ENCODE results near the gene RNF223. TPM values are rescaled to one million over a fixed set of nuclear protein-coding genes. Genes with fewer than 3 reads are reported as not detected.
"Not testable (repeated sequence)": the region's sequence is repeated elsewhere in the genome, so short reads cannot be mapped to it uniquely, and the experiment has no call there.

The RNF223 gene
- total and polyA plus RNA-seq, 4 donors, result 0.14 TPM; not detected in 3

DNA sequence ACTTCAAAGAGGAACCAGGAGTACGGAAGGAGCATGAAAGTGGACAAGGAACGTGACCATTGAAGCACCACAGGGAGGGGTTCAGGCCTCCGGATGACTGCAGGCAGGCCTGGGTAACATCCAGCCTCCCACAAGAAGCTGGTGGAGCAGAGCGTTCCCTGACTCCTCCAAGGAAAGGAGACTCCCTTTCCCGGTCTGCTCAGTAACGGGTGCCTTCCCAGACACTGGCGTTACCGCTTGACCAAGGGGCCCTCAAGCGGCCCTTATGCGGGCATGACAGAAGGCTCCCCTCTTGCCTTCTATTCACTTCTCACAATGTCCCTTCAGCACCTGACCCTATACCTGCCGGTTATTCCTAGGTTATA lies 8.2 kb downstream of the RNF223 start:
- WGBS, result 75% methylated on average over 11 of the region's 11 CpGs
- not testable (repeated sequence) for H3K9me3 ChIP-seq (ENCODE audit: control insufficient read depth in 4 of 4, low read length in 3 of 4); H3K36me3 ChIP-seq (ENCODE audit: control insufficient read depth in 4 of 4, insufficient read depth in 3 of 4, low read depth in 1 of 4, low read length in 3 of 4); H3K4me3 ChIP-seq (ENCODE audit: low read depth in 1 of 3, low read length in 3 of 3); H3K27ac ChIP-seq (ENCODE audit: low read depth in 1 of 2, low read length in 2 of 2); H3K4me1 ChIP-seq (ENCODE audit: control insufficient read depth in 4 of 4, insufficient read depth in 4 of 4, low read length in 3 of 4); H3K9ac ChIP-seq (ENCODE audit: low read depth in 1 of 2, low read length in 2 of 2); DNase-seq (ENCODE audit: low spot score)
- peaks cover 0 to 16% (median 2%) of the 10 kb centered on the region in 4 donors for H3K27me3 ChIP-seq (ENCODE audit: control insufficient read depth in 4 of 4, insufficient read depth in 4 of 4, low read length in 3 of 4)

DNA sequence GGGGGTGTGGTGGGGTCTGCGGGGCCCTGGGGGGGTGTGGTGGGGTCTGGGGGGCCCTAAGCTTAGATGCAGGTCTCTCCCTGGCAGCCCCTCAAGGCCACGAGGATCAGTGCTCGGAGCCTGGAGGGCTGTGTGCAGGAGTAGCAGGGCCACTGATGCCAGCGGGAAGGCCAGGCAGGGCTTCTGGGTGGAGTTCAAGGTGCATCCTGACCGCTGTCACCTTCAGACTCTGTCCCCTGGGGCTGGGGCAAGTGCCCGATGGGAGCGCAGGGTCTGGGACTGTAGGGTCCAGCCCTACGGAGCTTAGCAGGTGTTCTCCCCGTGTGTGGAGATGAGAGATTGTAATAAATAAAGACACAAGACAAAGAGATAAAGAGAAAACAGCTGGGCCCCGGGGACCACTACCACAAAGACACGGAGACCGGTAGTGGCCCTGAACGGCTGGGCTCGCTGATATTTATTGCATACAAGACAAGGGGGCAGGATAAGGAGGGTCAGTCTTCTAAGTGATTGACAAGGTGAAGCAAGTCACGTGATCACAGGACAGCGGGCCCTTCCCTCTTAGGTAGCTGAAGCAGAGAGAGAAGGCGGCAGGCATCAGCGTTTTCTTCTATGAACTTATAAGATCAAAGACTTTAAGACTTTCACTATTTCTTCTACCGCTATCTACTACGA lies 8.7 kb downstream of the RNF223 start:
- DNase-seq (ENCODE audit: low spot score), result no peak
- WGBS, result 51% methylated on average over 20 of the region's 20 CpGs
- H3K4me3 ChIP-seq (ENCODE audit: low read depth in 1 of 3, low read length in 3 of 3), result no peak overlapping the region
- H3K27ac ChIP-seq (ENCODE audit: low read depth in 1 of 2, low read length in 2 of 2), result no peak overlapping the region
- H3K27me3 ChIP-seq (ENCODE audit: control insufficient read depth in 4 of 4, insufficient read depth in 4 of 4, low read length in 3 of 4), result peaks cover 0 to 16% (median 3%) of the 10 kb centered on the region in 4 donors
- no peaks in the 10 kb centered on the region for H3K9me3 ChIP-seq (ENCODE audit: control insufficient read depth in 4 of 4, low read length in 3 of 4)
- no peak overlapping the region for H3K9ac ChIP-seq (ENCODE audit: low read depth in 1 of 2, low read length in 2 of 2)
- no peak for TF ChIP-seq NR2F2 (IDR thresholded peaks at IDR 0.05)
- no peak for TF ChIP-seq FOXA2 (IDR thresholded peaks at IDR 0.05)
- TF ChIP-seq HNF4A (conservative IDR thresholded peaks at IDR 0.05), result peak in 1 of 2 donors; percentile 40
- no peak for TF ChIP-seq HNF4G (IDR thresholded peaks at IDR 0.05)
- TF ChIP-seq, protein P1, sequence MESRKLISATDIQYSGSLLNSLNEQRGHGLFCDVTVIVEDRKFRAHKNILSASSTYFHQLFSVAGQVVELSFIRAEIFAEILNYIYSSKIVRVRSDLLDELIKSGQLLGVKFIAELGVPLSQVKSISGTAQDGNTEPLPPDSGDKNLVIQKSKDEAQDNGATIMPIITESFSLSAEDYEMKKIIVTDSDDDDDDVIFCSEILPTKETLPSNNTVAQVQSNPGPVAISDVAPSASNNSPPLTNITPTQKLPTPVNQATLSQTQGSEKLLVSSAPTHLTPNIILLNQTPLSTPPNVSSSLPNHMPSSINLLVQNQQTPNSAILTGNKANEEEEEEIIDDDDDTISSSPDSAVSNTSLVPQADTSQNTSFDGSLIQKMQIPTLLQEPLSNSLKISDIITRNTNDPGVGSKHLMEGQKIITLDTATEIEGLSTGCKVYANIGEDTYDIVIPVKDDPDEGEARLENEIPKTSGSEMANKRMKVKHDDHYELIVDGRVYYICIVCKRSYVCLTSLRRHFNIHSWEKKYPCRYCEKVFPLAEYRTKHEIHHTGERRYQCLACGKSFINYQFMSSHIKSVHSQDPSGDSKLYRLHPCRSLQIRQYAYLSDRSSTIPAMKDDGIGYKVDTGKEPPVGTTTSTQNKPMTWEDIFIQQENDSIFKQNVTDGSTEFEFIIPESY (IDR thresholded peaks at IDR 0.05), result no peak
- TF ChIP-seq, protein P2, sequence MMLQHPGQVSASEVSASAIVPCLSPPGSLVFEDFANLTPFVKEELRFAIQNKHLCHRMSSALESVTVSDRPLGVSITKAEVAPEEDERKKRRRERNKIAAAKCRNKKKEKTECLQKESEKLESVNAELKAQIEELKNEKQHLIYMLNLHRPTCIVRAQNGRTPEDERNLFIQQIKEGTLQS (IDR thresholded peaks at IDR 0.05), result no peak
- no peak for TF ChIP-seq RXRA (IDR thresholded peaks at IDR 0.05)
- H3K36me3 ChIP-seq (ENCODE audit: control insufficient read depth in 4 of 4, insufficient read depth in 3 of 4, low read depth in 1 of 4, low read length in 3 of 4), result no peaks in the 10 kb centered on the region
- H3K4me1 ChIP-seq (ENCODE audit: control insufficient read depth in 4 of 4, insufficient read depth in 4 of 4, low read length in 3 of 4), result peaks cover 0 to 10% (median 6%) of the 10 kb centered on the region in 4 donors

DNA sequence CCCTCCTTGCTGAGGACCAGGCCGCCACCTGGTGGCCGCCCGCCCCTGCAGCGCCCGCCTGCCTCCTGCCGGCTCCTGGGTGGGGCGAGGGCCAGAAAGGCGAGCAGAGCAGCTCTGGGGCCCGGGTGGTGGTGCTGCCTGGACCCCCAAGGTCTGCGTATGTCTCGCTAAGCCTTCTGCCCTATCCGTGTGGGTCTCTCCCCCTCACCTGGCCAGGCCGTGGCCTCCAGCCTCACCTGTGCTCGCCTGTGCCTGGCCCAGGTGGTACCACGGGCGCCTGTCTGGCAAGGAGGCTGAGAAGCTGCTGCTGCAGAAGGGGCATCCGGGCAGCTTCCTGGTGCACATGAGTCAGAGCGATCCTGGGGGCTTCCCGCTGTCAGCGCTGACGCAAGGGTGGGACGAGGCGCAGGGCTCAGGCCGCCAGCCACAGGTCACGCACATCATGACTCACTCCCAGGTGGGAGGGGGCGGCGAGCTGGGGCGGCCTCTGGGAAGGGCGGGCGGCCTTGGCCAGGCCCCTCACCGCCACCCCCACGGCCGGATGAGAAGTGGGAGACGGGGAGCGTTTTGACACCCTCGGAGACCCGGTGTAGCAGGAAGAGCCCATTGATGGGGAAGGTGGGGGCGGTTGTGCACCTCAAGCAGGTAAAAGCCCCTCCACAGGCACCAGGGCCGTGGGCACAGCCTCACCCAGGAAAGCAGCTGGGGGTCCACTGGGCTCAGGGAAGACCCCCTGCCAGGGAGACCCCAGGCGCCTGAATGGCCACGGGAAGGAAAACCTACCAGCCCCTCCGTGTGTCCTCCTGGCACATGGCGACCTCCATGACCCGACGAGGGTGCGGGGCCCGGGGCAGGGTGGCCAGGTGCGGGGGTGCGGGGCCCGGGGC lies 9.9 kb downstream of the RNF223 start:
- no peak overlapping the region for H3K27ac ChIP-seq (ENCODE audit: low read depth in 1 of 2, low read length in 2 of 2)
- peak; percentile 80 to 89 for TF ChIP-seq RAD21 (IDR thresholded peaks at IDR 0.05)
- TF ChIP-seq TAF1 (conservative IDR thresholded peaks at IDR 0.05), result no peak
- TF ChIP-seq, protein P3, sequence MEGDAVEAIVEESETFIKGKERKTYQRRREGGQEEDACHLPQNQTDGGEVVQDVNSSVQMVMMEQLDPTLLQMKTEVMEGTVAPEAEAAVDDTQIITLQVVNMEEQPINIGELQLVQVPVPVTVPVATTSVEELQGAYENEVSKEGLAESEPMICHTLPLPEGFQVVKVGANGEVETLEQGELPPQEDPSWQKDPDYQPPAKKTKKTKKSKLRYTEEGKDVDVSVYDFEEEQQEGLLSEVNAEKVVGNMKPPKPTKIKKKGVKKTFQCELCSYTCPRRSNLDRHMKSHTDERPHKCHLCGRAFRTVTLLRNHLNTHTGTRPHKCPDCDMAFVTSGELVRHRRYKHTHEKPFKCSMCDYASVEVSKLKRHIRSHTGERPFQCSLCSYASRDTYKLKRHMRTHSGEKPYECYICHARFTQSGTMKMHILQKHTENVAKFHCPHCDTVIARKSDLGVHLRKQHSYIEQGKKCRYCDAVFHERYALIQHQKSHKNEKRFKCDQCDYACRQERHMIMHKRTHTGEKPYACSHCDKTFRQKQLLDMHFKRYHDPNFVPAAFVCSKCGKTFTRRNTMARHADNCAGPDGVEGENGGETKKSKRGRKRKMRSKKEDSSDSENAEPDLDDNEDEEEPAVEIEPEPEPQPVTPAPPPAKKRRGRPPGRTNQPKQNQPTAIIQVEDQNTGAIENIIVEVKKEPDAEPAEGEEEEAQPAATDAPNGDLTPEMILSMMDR (IDR thresholded peaks at IDR 0.05; ENCODE audit: low read depth, low read length, missing input control), result peak; percentile 83
- WGBS, result 15% methylated on average over 50 of the region's 50 CpGs
- peaks cover 4 to 15% (median 11%) of the 10 kb centered on the region in 4 donors for H3K4me1 ChIP-seq (ENCODE audit: control insufficient read depth in 4 of 4, insufficient read depth in 4 of 4, low read length in 3 of 4)
- DNase-seq (ENCODE audit: low spot score), result peak; percentile 70
- H3K4me3 ChIP-seq (ENCODE audit: low read depth in 1 of 3, low read length in 3 of 3), result no peak overlapping the region
- no peak overlapping the region for H3K9ac ChIP-seq (ENCODE audit: low read depth in 1 of 2, low read length in 2 of 2)
- H3K36me3 ChIP-seq (ENCODE audit: control insufficient read depth in 4 of 4, insufficient read depth in 3 of 4, low read depth in 1 of 4, low read length in 3 of 4), result no peaks in the 10 kb centered on the region
- H3K9me3 ChIP-seq (ENCODE audit: control insufficient read depth in 4 of 4, low read length in 3 of 4), result no peaks in the 10 kb centered on the region
- H3K27me3 ChIP-seq (ENCODE audit: control insufficient read depth in 4 of 4, insufficient read depth in 4 of 4, low read length in 3 of 4), result peaks cover 0 to 16% (median 4%) of the 10 kb centered on the region in 4 donors

Measured in liver (tissue), 9 donors.